Upper lobe of right lung (tissue), 1 donor: ENCODE results near the gene GALNT9. TPM values are rescaled to one million over a fixed set of nuclear protein-coding genes. Genes with fewer than 3 reads are reported as not detected.

Experiments used
- ATAC-seq: fragments of 200-7000 bp; cut with Tn5 transposase; one replicate; pipeline ENCODE4 v1.9.1; 2020; ENCODE audit warnings: mild to moderate bottlenecking, moderate library complexity
- DNase-seq: peaks from one replicate; pipeline ENCODE4 v3.0.0-alpha.2; 2020
- H3K27ac ChIP-seq: fragments of 200-600 bp; one replicate; pipeline ENCODE4 v1.8.0; 2022
- H3K27me3 ChIP-seq: fragments of 200-600 bp; one replicate; pipeline ENCODE4 v1.8.0; 2022; ENCODE audit warnings: mild to moderate bottlenecking
- H3K36me3 ChIP-seq: fragments of 200-600 bp; one replicate; pipeline ENCODE4 v1.8.0; 2022
- H3K4me1 ChIP-seq: fragments of 200-600 bp; one replicate; pipeline ENCODE4 v1.8.0; 2022
- H3K4me3 ChIP-seq: fragments of 200-600 bp; one replicate; pipeline ENCODE4 v1.8.0; 2022; ENCODE audit warnings: mild to moderate bottlenecking
- H3K9me3 ChIP-seq: fragments of 200-600 bp; one replicate; pipeline ENCODE4 v1.8.0; 2022
- intact Hi-C: fragments of 100-400 bp; cut with DNase I; formaldehyde crosslinking; loops from one replicate; pipeline ENCODE4 v1.11.0; 2022
- total RNA-seq: library from RNA; stranded (reverse); fragmentation: NEBNext Ultra II Directional; extraction: Animal tissue kit (Norgen Biotek cat#: 25700); gene quantifications from one replicate; pipeline ENCODE4 v1.2.1, GENCODE V29; 2021
- TF ChIP-seq, protein P1 (sequence below): fragments of 200-600 bp; IDR thresholded peaks from one replicate; pipeline ENCODE4 v1.8.0; 2022; ENCODE audit warnings: antibody characterized with exemption
- donor health status: DM: no; HTN: yes; CAD: no; lungs with severe emphysema.

The GALNT9 gene
- total RNA-seq, 1 donor from 2014 or later: 1.6 TPM

- TF ChIP-seq, protein P1, sequence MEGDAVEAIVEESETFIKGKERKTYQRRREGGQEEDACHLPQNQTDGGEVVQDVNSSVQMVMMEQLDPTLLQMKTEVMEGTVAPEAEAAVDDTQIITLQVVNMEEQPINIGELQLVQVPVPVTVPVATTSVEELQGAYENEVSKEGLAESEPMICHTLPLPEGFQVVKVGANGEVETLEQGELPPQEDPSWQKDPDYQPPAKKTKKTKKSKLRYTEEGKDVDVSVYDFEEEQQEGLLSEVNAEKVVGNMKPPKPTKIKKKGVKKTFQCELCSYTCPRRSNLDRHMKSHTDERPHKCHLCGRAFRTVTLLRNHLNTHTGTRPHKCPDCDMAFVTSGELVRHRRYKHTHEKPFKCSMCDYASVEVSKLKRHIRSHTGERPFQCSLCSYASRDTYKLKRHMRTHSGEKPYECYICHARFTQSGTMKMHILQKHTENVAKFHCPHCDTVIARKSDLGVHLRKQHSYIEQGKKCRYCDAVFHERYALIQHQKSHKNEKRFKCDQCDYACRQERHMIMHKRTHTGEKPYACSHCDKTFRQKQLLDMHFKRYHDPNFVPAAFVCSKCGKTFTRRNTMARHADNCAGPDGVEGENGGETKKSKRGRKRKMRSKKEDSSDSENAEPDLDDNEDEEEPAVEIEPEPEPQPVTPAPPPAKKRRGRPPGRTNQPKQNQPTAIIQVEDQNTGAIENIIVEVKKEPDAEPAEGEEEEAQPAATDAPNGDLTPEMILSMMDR: no peak
- no peaks in the 10 kb centered on the region for H3K36me3 ChIP-seq
- intact Hi-C loops: no loop called here
- ATAC-seq (no peak), DNase-seq (no peak)
- no peak overlapping the region for H3K27ac ChIP-seq
- no peaks in the 10 kb centered on the region for H3K4me1 ChIP-seq
- H3K9me3 ChIP-seq: no peaks in the 10 kb centered on the region
- H3K27me3 ChIP-seq: peaks cover 9% of the 10 kb centered on the region
- H3K4me3 ChIP-seq: no peak overlapping the region
These were observed 67.9 kb downstream of the GALNT9 start for GRCh38 chr12:132261328-132262138.

- H3K4me3 ChIP-seq: no peak overlapping the region
- peaks cover 9% of the 10 kb centered on the region for H3K27me3 ChIP-seq
- ATAC-seq (no peak), DNase-seq (no peak)
- H3K9me3 ChIP-seq: no peaks in the 10 kb centered on the region
- H3K4me1 ChIP-seq: no peaks in the 10 kb centered on the region
- intact Hi-C loops: no loop called here
- TF ChIP-seq, protein P1: no peak
- no peak overlapping the region for H3K27ac ChIP-seq
- no peaks in the 10 kb centered on the region for H3K36me3 ChIP-seq
These were observed 68.7 kb downstream of the GALNT9 start for GRCh38 chr12:132260721-132261120.

DNA sequence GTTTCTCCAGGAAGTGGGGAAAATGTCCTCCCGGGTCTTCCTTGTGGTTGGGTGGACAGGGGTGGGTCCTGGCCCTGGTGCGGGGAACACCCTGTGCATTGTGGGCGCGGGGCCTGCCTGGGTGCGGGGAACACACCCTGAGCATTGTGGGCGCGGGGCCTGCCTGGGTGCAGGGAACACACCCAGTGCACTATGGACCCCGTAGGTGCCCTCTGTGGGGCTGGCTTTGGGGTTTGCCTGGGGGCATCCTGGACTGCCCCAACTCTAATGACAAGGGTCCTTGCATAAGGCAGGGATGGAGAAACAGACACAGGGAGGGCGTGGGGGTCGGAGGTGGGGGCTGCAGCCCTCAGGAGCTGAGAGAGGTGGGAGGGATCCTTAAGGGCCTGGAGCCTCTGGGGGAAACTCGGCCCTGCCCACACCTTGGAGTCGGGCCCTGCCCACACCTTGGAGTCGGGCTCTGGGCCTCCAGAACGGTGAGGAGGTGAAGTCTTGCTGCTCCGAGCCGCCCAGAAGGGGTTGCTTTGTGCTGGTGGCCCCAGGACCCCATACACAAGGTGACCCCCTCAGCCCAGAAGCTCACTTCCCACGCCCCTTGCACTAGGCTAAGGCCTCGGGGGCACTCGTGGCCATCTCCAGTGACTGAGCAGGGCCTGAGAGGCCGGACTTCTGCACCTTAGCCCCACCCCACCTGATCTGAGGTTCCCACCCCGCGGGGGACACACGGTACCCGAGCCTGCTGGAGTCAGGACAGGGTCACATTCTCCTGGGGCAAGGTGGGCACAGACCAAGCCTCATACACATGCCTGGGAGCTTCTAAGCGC is 69.3 kb downstream of the GALNT9 start:
- Histone ChIP-seq H3K4me1 (no peaks in the 10 kb centered on the region), H3K27ac (no peak overlapping the region), H3K36me3 (no peaks in the 10 kb centered on the region), H3K4me3 (no peak overlapping the region), H3K27me3 (peaks cover 9% of the 10 kb centered on the region), H3K9me3 (no peaks in the 10 kb centered on the region)
- ATAC-seq: no peak
- TF ChIP-seq, protein P1: no peak
- DNase-seq: no peak
- intact Hi-C loops: no loop called here

DNA sequence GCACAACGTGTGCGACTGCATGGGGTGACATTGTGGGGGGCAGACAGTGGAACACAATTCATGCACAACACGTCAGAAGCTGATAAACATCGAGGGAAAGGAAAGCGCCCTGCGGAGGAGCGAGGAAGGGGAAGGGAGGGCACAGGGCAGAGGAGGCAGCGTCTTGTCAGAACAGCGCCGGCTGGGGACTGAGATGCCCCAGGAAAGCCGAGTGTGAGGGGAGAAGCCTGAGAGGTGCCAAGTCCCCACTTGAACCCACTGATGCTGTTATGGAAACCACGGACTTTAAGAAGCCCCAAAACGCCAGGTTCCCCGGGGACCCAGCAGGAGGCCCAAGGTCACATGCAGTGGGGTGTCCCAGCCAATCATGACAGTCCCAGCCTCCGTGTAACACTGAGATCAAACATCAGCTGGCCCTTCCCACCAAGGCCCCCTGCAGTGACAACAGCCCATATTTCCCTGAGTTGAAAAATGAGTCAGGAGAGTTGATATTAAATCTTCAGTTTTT is 70.0 kb downstream of the GALNT9 start:
- Histone ChIP-seq H3K4me3 (no peak overlapping the region), H3K27ac (no peak overlapping the region), H3K9me3 (no peaks in the 10 kb centered on the region), H3K27me3 (peaks cover 9% of the 10 kb centered on the region), H3K4me1 (no peaks in the 10 kb centered on the region), H3K36me3 (no peaks in the 10 kb centered on the region)
- TF ChIP-seq, protein P1: no peak
- DNase-seq: no peak
- no peak for ATAC-seq
- intact Hi-C loops: no loop called here

DNA sequence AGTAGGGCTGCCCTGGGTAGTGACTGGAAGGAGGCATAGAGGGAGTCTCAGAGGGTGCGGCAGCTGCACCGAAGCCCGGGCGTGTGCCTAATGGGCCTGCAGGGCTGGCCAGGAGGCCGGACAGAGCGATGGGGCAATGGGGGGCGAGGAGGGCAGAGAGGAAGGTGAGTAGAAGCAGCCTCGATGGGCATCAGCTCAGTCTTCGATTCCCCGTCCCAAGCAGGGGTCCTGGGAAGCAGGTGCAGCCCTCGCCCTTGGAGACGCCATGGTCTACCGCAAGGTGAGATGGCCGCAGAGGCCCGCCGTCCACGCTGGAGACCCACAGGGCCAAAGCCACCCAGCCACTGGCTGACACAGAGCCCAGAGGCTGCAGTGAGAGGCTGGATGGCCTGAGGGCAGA is 70.8 kb downstream of the GALNT9 start:
- no peak overlapping the region for H3K4me3 ChIP-seq
- no peaks in the 10 kb centered on the region for H3K36me3 ChIP-seq
- H3K27ac ChIP-seq: no peak overlapping the region
- peaks cover 9% of the 10 kb centered on the region for H3K27me3 ChIP-seq
- intact Hi-C loops: no loop called here
- H3K4me1 ChIP-seq: no peaks in the 10 kb centered on the region
- TF ChIP-seq, protein P1: no peak
- no peaks in the 10 kb centered on the region for H3K9me3 ChIP-seq
- no peak for ATAC-seq
- DNase-seq: no peak
